GM12865 (cell line): Measurements from ENCODE around the gene COL27A1.

Experiments used
- DNase-seq: peaks from one replicate; pipeline ENCODE4 v3.0.0; 2010; ENCODE audit warnings: low read depth
- H3K4me3 ChIP-seq: 2 replicates; pipeline ENCODE4 v1.5.1; 2011; ENCODE audit warnings: mild to moderate bottlenecking, low read depth, low read length, control low read depth
- CTCF ChIP-seq: IDR thresholded peaks from 2 replicates; pipeline ENCODE4 v1.5.1; 2011; ENCODE audit warnings: low read length, control low read depth, low read depth, inconsistent platforms; ENCODE audit not compliant: insufficient read depth; ENCODE audit errors: missing control alignments

Gene COL27A1

DNA sequence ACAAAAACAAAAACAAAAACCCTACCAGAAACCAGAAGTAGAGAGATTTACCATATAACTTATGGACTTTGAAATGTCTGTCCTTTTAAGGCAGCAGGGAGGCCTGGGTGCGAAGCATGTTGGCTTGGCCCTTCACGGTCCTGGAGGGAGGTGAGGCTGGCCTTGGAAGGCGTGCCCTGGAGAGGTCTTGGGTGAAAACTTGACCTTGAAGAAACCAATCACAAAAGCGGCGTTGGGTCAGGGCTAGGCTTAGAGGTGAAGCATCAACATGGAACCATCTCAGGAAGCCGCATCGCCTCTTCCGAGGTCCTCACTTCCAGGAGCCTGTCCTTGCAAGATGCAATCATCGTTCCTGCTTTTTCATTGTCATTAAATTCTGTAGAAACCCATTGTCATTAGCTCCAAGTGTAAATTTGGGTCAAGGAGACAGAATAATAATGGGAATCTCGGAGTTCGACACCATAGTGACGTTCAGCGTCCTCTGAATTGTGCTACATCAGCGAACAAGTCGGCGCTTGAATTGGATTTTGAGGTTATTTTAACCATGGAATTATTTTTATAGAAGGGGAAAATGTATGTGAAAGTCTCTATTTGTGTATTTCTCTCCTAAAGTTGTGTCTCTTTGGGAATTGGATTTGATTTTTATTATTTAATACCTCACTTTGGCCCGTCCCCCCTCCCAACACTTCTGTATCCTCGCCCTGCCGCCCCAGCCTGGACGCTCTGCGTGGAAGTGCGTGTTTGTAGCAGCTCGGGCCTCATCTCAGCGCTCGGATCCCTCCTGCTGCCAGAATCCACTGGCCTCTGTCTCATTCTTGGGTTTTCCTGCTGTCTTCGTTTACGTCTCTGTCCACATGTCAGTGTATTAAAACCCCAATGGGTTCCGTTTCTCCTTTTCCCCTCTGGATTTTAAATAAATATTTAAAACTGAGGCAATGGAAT is 156.5 kb downstream of the COL27A1 start:
- TF ChIP-seq CTCF: no peak
- no peak overlapping the region for H3K4me3 ChIP-seq
- no peak for DNase-seq

DNA sequence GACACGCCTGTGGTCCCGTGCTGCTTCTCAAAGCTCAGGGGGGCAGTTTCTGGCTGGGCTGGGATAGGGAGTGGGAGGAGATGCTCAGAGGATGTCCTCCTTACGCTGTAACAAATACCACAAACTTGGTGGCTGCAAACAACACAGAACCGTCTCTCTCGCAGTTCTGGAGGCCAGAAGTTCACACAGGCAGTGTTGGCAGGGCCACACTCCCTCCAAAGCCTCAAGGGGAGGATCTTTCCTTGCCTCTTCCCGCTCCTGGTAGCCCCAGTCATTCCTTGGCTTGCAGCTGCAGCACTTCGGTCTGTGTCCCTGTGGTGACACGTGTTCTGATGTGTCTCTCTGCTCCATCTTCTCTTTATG is 157.2 kb downstream of the COL27A1 start:
- no peak for TF ChIP-seq CTCF
- no peak for DNase-seq
- H3K4me3 ChIP-seq: no peak overlapping the region

DNA sequence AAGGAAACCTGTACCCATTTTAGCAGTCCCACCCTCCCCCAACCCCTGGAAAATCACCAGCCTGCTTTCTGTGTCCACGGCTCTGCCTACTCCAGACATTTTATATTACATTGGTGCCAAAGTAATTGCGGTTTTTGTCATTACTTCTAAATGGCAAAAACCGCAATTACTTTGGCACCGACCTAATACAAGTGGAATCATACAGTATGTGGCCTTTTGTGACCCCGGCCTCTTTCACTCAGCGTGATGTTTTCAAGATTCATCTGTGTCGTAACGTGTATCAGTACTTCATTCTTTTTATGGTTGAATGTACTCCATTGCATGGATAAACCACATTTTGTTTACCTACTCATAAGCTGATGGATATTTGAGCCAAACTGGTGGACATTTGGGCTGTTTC is 157.8 kb downstream of the COL27A1 start:
- TF ChIP-seq CTCF: no peak
- no peak overlapping the region for H3K4me3 ChIP-seq
- DNase-seq: no peak

- no peak for TF ChIP-seq CTCF
- no peak overlapping the region for H3K4me3 ChIP-seq
- no peak for DNase-seq
Observed at GRCh38 chr9:114314256-114314867, 159.0 kb downstream of the COL27A1 start.

DNA sequence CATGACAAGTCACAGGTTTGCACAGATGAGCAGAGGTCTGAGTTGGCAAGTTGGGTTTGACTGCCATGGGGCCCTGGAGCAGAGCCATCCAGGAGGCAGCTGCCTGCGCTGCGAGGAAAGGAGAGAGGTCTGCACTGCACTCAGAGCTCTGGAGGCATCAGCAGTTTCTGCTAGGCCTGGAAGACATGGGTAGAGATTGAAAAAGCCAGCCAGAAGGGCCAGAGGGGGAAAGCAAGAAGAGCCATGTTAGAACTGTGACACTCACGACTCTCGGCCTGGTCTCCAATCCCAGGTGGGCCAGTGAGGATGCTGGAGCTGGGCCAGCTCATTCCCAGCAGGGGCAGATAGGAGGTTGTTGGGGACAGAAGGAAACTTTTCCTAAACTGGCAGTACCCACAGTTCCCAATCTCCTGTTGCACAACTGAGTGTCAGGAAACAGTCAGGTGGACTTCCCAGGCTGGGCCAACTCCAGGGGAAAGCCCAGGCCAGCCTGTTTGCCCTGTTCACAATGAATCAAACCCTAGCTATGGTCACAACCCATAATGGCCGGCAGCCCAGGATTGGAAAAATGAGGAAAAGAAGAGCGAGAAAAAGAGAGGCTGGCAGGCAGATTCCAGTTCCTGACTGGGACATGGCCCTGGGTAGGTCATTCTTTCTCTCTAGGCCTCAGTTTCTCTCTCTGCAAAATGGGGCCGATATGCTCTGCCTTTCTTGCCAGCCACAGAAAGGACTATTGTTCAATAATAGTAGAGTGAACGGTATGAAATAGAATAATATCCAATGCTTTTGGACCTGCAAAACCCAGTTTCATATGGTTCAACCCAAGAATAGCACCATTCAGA is 159.8 kb downstream of the COL27A1 start:
- H3K4me3 ChIP-seq: no peak overlapping the region
- no peak for TF ChIP-seq CTCF

DNA sequence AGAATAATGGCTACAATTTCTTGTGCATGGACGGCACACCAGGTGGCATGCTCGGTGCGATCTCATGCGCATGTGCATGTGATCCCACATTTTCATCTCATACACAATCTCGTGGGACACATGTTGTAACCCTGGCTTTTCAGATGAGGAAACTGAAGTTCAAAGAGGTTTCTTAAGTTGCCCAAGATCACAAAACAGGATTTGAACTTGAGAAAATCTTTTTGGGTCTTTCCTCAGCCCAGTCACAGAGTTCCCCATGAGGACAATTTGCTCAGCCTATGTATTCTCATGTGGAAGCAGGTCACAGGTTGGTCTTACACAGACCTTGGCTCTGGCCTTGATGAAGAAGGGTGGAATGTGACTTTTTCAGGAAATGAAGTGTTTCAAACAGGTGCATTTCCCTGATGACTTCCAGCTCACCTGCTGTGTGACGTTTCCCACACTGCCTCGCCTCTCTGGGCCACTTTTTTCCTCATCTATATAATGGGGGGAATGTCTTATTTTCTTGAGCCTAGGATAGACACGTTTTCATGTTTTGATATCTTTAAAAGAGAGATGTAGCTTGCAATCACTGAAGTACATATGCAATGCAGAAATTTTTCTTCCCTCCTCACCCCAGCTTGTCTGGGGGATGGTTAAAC is 160.5 kb downstream of the COL27A1 start:
- TF ChIP-seq CTCF: no peak
- DNase-seq: no peak
- H3K4me3 ChIP-seq: no peak overlapping the region

More for the DNA sequence above, 159.8 kb downstream of the COL27A1 start:
- no peak for DNase-seq
